ENCODE data around the gene NRN1L.

GRCh38 chr16:67841816-67842508, 42.7 kb upstream of the NRN1L start, which contains the start of gene THAP11:
- TF ChIP-seq EGR1 (IDR thresholded peaks at IDR 0.05), result no peak
- no peak for TF ChIP-seq YY1 (IDR thresholded peaks at IDR 0.05; ENCODE audit: low read depth)
- TF ChIP-seq RAD21 (IDR thresholded peaks at IDR 0.05; ENCODE audit: low read depth), result 0 out of 2 replicates have a peak, but pooled peaks have one; percentile 16
- TF ChIP-seq, protein P1, sequence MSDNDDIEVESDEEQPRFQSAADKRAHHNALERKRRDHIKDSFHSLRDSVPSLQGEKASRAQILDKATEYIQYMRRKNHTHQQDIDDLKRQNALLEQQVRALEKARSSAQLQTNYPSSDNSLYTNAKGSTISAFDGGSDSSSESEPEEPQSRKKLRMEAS (IDR thresholded peaks at IDR 0.05), result no peak
- TF ChIP-seq EP300 (IDR thresholded peaks at IDR 0.05; ENCODE audit: borderline replicate concordance), result no peak
- no peak for TF ChIP-seq FOXM1 (IDR thresholded peaks at IDR 0.05; ENCODE audit: borderline replicate concordance, low read depth)
